Skeletal muscle satellite cell (primary cell): Measurements from ENCODE around the gene PRDM7.
"Not testable (repeated sequence)": the region's sequence is repeated elsewhere in the genome, so short reads cannot be mapped to it uniquely, and the experiment has no call there.

Experiments
- H3K27me3 ChIP-seq: 2 replicates; pipeline ENCODE4 v1.7.0; 2013; ENCODE audit warnings: low read length; ENCODE audit not compliant: control insufficient read depth, insufficient read depth
- H3K36me3 ChIP-seq: 2 replicates; pipeline ENCODE4 v1.7.0; 2013; ENCODE audit warnings: mild to moderate bottlenecking, control low read depth, low read length; ENCODE audit not compliant: insufficient read depth
- H3K4me1 ChIP-seq: 2 replicates; pipeline ENCODE4 v1.7.0; 2013; ENCODE audit warnings: low read length; ENCODE audit not compliant: control insufficient read depth, insufficient read depth
- H3K4me2 ChIP-seq: 2 replicates; pipeline ENCODE4 v1.7.0; 2013; ENCODE audit warnings: mild to moderate bottlenecking, low read length
- H3K4me3 ChIP-seq: 2 replicates; pipeline ENCODE4 v1.7.0; 2013; ENCODE audit warnings: low read length
- H3K9ac ChIP-seq: 2 replicates; pipeline ENCODE4 v1.7.0; 2013; ENCODE audit warnings: mild to moderate bottlenecking, low read depth, low read length, moderate library complexity
- H3K9me3 ChIP-seq: replicated peaks from 2 replicates; pipeline ENCODE4 v1.7.0; 2013; ENCODE audit warnings: mild to moderate bottlenecking, control low read depth, low read length

The PRDM7 gene

GRCh38 chr16:90094791-90095190 is 17.7 kb upstream of the PRDM7 start:
- H3K9me3 ChIP-seq, H3K9ac ChIP-seq, H3K27me3 ChIP-seq, H3K4me3 ChIP-seq, H3K36me3 ChIP-seq, H3K4me2 ChIP-seq, H3K4me1 ChIP-seq: not testable (repeated sequence)

- not testable (repeated sequence) for H3K4me2 ChIP-seq, H3K9ac ChIP-seq, H3K36me3 ChIP-seq, H3K27me3 ChIP-seq, H3K4me1 ChIP-seq, H3K4me3 ChIP-seq, H3K9me3 ChIP-seq
These were observed 17.2 kb upstream of the PRDM7 start for GRCh38 chr16:90094296-90094695.

GRCh38 chr16:90093799-90094198 is 16.7 kb upstream of the PRDM7 start:
- not testable (repeated sequence) for H3K9ac ChIP-seq

GRCh38 chr16:90092781-90093180 is 15.7 kb upstream of the PRDM7 start:
- not testable (repeated sequence) for H3K9ac ChIP-seq, H3K9me3 ChIP-seq, H3K4me3 ChIP-seq

More at GRCh38 chr16:90093799-90094198, 16.7 kb upstream of the PRDM7 start:
- H3K4me2 ChIP-seq, H3K9me3 ChIP-seq, H3K27me3 ChIP-seq, H3K4me3 ChIP-seq, H3K36me3 ChIP-seq, H3K4me1 ChIP-seq: not testable (repeated sequence)

GRCh38 chr16:90084215-90084950 is 7.3 kb upstream of the PRDM7 start:
- Histone ChIP-seq H3K9me3 (no peaks in the 10 kb centered on the region), H3K4me1 (no peaks in the 10 kb centered on the region), H3K4me2 (no peak overlapping the region), H3K4me3 (no peak overlapping the region), H3K27me3 (peaks cover 9% of the 10 kb centered on the region), H3K36me3 (no peaks in the 10 kb centered on the region), H3K9ac (no peak overlapping the region)

More at GRCh38 chr16:90092781-90093180, 15.7 kb upstream of the PRDM7 start:
- H3K27me3 ChIP-seq, H3K4me2 ChIP-seq, H3K4me1 ChIP-seq, H3K36me3 ChIP-seq: not testable (repeated sequence)

- Histone ChIP-seq H3K36me3 (no peaks in the 10 kb centered on the region), H3K9me3 (no peaks in the 10 kb centered on the region), H3K27me3 (peaks cover 16% of the 10 kb centered on the region), H3K4me3 (no peak overlapping the region), H3K4me1 (no peaks in the 10 kb centered on the region), H3K9ac (no peak overlapping the region), H3K4me2 (no peak overlapping the region)
These were observed 6.0 kb upstream of the PRDM7 start for GRCh38 chr16:90083139-90083538.

GRCh38 chr16:90081606-90081970 is 4.5 kb upstream of the PRDM7 start:
- no peak overlapping the region for H3K4me2 ChIP-seq
- H3K36me3 ChIP-seq: no peaks in the 10 kb centered on the region
- H3K4me1 ChIP-seq: peaks cover 11% of the 10 kb centered on the region
- H3K9me3 ChIP-seq: no peaks in the 10 kb centered on the region
- H3K27me3 ChIP-seq: peaks cover 18% of the 10 kb centered on the region
- no peak overlapping the region for H3K4me3 ChIP-seq
- H3K9ac ChIP-seq: no peak overlapping the region

- no peak overlapping the region for H3K4me2 ChIP-seq
- H3K36me3 ChIP-seq: no peaks in the 10 kb centered on the region
- H3K9me3 ChIP-seq: no peaks in the 10 kb centered on the region
- no peak overlapping the region for H3K9ac ChIP-seq
- H3K27me3 ChIP-seq: peaks cover 31% of the 10 kb centered on the region
- no peak overlapping the region for H3K4me3 ChIP-seq
- peaks cover 11% of the 10 kb centered on the region for H3K4me1 ChIP-seq
These were observed 1.4 kb upstream of the PRDM7 start for GRCh38 chr16:90078579-90078895.

GRCh38 chr16:90077757-90078578 is 837 bp upstream of the PRDM7 start:
- no peaks in the 10 kb centered on the region for H3K9me3 ChIP-seq
- no peaks in the 10 kb centered on the region for H3K36me3 ChIP-seq
- H3K4me3 ChIP-seq: peak overlapping the region; percentile 59
- H3K9ac ChIP-seq: peak overlapping the region; percentile 25
- peaks cover 32% of the 10 kb centered on the region for H3K27me3 ChIP-seq
- H3K4me1 ChIP-seq: peaks cover 11% of the 10 kb centered on the region
- H3K4me2 ChIP-seq: peak overlapping the region; percentile 81

GRCh38 chr16:90072442-90073105 is 4.6 kb downstream of the PRDM7 start:
- Histone ChIP-seq H3K4me1 (peaks cover 7% of the 10 kb centered on the region), H3K27me3 (peaks cover 25% of the 10 kb centered on the region), H3K9me3 (no peaks in the 10 kb centered on the region), H3K4me2 (no peak overlapping the region), H3K9ac (no peak overlapping the region), H3K36me3 (no peaks in the 10 kb centered on the region), H3K4me3 (no peak overlapping the region)

GRCh38 chr16:90070440-90070839 is 6.7 kb downstream of the PRDM7 start:
- Histone ChIP-seq H3K4me1 (no peaks in the 10 kb centered on the region), H3K4me2 (no peak overlapping the region), H3K27me3 (peaks cover 24% of the 10 kb centered on the region), H3K36me3 (no peaks in the 10 kb centered on the region), H3K4me3 (no peak overlapping the region), H3K9ac (no peak overlapping the region), H3K9me3 (no peaks in the 10 kb centered on the region)
